ENCODE results near the gene DPP9. TPM values are rescaled to one million over a fixed set of nuclear protein-coding genes. Genes with fewer than 3 reads are reported as not detected.

DPP9 gene
- total RNA-seq, 1 donor from 2014 or later: 111 TPM

DNA sequence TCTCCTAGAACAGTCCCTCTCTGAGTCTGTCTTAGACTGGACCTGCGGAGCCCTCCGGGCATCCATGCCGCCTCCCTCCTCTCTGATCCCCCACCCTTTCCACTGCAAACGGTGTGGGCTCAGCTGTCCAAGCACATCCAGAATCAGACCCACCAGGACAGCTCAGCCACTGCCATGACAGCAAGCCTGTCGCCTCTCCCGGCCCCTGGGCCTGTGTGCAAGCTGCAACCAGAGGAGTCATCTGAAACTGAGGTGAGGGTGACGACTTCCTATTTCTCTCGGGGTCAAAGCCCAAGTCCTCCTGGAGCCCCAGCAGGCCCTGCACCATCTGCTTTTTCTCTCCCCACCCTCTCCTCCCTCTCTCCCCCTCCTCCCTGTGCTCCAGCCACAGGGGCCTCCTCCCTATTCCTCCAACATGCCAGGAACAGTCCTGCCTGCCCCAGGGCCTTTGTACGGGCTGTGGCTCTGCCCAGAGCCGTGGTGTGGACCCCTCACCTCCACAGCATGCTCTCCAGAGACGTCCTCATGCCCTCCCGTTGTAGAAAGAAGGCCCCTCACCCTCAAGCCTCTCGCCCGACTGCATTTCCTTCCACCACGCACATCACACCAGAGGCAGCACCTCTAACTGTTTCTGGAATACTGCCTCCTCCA is 30.0 kb downstream of the DPP9 start:
- no peaks in the 10 kb centered on the region for H3K27me3 Mint-ChIP-seq
- TF ChIP-seq, protein P1, sequence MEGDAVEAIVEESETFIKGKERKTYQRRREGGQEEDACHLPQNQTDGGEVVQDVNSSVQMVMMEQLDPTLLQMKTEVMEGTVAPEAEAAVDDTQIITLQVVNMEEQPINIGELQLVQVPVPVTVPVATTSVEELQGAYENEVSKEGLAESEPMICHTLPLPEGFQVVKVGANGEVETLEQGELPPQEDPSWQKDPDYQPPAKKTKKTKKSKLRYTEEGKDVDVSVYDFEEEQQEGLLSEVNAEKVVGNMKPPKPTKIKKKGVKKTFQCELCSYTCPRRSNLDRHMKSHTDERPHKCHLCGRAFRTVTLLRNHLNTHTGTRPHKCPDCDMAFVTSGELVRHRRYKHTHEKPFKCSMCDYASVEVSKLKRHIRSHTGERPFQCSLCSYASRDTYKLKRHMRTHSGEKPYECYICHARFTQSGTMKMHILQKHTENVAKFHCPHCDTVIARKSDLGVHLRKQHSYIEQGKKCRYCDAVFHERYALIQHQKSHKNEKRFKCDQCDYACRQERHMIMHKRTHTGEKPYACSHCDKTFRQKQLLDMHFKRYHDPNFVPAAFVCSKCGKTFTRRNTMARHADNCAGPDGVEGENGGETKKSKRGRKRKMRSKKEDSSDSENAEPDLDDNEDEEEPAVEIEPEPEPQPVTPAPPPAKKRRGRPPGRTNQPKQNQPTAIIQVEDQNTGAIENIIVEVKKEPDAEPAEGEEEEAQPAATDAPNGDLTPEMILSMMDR (IDR thresholded peaks at IDR 0.05): no peak
- no peaks in the 10 kb centered on the region for H3K4me1 Mint-ChIP-seq
- no peak for DNase-seq
- H3K36me3 Mint-ChIP-seq (ENCODE audit: low read depth): peaks cover 80% of the 10 kb centered on the region
- H3K27ac Mint-ChIP-seq: no peak overlapping the region
- no peak for ATAC-seq (ENCODE audit: low read depth)
- intact Hi-C loops (cut with micrococcal nuclease): no loop called here
- POLR2A ChIA-PET: no interaction called here
- H3K9me3 Mint-ChIP-seq: no peaks in the 10 kb centered on the region
- H3K4me3 Mint-ChIP-seq: no peak overlapping the region
- CTCF ChIA-PET: no interaction called here

DNA sequence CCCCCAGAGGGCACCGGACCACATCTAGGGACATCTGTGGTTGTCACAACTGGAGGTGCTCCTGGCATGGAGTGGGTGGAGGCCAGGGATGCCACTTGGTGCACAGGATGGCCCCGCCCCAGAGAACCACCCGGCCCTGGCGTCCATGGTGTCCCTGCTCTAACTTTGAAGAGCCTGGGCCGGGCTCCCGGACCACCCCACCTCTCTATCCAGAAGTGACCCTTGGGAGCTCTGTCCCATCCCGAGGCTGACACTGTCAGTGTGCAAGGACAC is 30.6 kb downstream of the DPP9 start:
- ChIA-PET POLR2A (no interaction called here), CTCF (no interaction called here)
- Mint-ChIP-seq H3K27ac (no peak overlapping the region), H3K36me3 (ENCODE audit: low read depth) (peaks cover 81% of the 10 kb centered on the region), H3K4me1 (no peaks in the 10 kb centered on the region), H3K27me3 (no peaks in the 10 kb centered on the region), H3K9me3 (no peaks in the 10 kb centered on the region), H3K4me3 (no peak overlapping the region)
- no peak for ATAC-seq (ENCODE audit: low read depth)
- DNase-seq: no peak
- TF ChIP-seq, protein P1 (IDR thresholded peaks at IDR 0.05): no peak
- intact Hi-C loops (cut with micrococcal nuclease): no loop called here

DNA sequence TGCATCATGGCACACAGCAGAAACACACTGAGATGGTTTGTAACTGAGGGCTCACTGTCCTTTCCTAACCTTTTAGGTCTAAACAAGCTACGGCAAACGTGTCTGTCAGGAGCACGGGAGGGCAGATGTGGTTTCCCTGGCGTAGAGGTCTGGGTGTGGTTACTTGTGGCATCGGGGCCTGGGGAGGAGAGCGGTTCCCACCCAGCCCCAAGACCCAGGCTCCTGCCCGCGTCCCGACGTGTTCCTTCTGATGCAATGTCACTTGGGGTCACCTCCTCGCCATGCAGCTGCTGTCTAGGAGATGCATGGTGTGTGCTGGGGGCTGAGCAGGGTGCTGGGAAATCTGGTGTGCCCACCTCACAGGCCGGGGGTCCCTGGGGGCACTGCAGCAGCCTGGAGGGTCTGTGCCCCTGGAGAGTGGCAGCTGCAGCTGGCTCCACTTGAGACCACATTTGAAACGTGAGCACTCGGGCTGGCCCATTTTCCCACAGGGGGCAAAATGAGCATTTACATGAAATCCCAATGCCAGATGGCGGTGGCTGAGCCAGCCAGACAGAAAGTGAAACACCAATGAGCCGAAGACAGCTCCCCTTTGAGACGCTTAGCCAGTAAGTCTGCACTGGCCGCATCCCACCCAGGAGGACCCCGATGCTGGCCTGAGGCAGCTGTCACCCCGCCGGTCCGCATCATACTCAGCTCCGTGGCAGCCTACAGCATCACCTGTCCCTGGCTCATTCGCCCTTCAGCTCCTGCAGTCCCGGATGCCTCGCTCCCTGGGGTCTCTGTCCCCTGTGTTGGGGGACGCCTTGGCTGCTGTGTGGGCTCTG is 31.2 kb downstream of the DPP9 start:
- CTCF ChIA-PET: no interaction called here
- TF ChIP-seq, protein P1 (IDR thresholded peaks at IDR 0.05): no peak
- Mint-ChIP-seq H3K9me3 (no peaks in the 10 kb centered on the region), H3K27ac (no peak overlapping the region), H3K27me3 (no peaks in the 10 kb centered on the region), H3K4me1 (no peaks in the 10 kb centered on the region), H3K4me3 (no peak overlapping the region), H3K36me3 (ENCODE audit: low read depth) (peaks cover 79% of the 10 kb centered on the region)
- DNase-seq: no peak
- intact Hi-C loops (cut with micrococcal nuclease): no loop called here
- POLR2A ChIA-PET: no interaction called here
- no peak for ATAC-seq (ENCODE audit: low read depth)

DNA sequence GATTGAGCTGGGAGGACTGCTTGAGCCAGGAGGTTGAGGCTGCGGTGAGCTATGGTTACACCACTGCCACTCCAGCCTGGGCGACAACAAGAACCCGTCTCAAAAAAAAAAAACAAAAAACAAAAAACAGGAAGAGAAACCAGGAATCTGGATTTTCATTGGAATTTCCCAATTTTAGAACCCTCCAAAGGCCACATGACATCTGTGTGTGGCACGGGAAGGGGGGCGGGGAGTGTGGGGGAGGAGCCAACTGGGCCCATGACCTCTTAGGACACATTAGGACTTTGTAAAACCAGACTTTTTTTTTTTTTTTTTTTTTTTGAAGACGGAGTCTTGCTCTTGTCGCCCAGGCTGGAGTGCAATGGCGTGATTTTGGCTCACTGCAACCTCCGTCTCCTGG is 32.3 kb downstream of the DPP9 start:
- DNase-seq: no peak
- peaks cover 79% of the 10 kb centered on the region for H3K36me3 Mint-ChIP-seq (ENCODE audit: low read depth)
- CTCF ChIA-PET: no interaction called here

DNA sequence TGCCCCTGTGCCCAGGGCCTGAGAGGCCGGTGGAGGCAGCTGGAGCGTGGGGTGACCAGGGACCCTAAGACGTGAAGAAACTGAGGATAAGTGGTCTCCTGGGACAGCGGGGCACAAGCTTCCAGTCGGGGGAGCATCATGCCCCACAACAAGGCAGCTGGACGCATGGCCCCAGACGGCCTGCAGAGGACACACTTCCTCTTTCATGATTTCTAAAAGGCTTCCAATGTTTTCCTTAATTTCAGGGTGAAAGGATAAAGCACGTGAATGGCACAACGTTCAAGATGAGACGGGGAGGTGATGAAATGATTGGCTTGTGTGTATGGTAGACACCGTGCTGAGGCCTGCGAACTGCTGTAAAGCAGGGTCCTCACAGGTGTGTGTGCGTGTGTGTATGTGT is 33.3 kb downstream of the DPP9 start:
- H3K27me3 Mint-ChIP-seq: no peaks in the 10 kb centered on the region
- ATAC-seq (ENCODE audit: low read depth): no peak
- POLR2A ChIA-PET: no interaction called here
- no peaks in the 10 kb centered on the region for H3K4me1 Mint-ChIP-seq
- CTCF ChIA-PET: no interaction called here
- TF ChIP-seq, protein P1 (IDR thresholded peaks at IDR 0.05): no peak
- no peak overlapping the region for H3K27ac Mint-ChIP-seq
- H3K9me3 Mint-ChIP-seq: no peaks in the 10 kb centered on the region
- DNase-seq: no peak
- intact Hi-C loops (cut with micrococcal nuclease): no loop called here
- peaks cover 79% of the 10 kb centered on the region for H3K36me3 Mint-ChIP-seq (ENCODE audit: low read depth)
- no peak overlapping the region for H3K4me3 Mint-ChIP-seq

More for the DNA sequence above, 32.3 kb downstream of the DPP9 start:
- Mint-ChIP-seq H3K4me3 (no peak overlapping the region), H3K9me3 (no peaks in the 10 kb centered on the region), H3K27ac (no peak overlapping the region), H3K27me3 (no peaks in the 10 kb centered on the region), H3K4me1 (no peaks in the 10 kb centered on the region)
- intact Hi-C loops (cut with micrococcal nuclease): no loop called here
- POLR2A ChIA-PET: no interaction called here
- no peak for ATAC-seq (ENCODE audit: low read depth)
- TF ChIP-seq, protein P1 (IDR thresholded peaks at IDR 0.05): no peak

Measured in activated B cell treated with CpG ODN at 0.5 μM for 24 hours (primary cell).